BLaER1 treated with 17β-estradiol and CSF1 and Interleukin-3, amounts not matched to agents 10 nM and 100 nM (cell line): Measurements from ENCODE around the gene TBX18.

Experiments used
- H3K27ac ChIP-seq, 11 experiments: shearing (Covaris generic); formaldehyde crosslinking; 2 replicates each; pipeline ENCODE4 v1.8.1; 2022
- H3K27me3 ChIP-seq, 11 experiments: shearing (Covaris generic); formaldehyde crosslinking; 2 replicates each; pipeline ENCODE4 v1.8.1; 2022
- H3K36me3 ChIP-seq, 11 experiments: shearing (Covaris generic); formaldehyde crosslinking; 2 replicates each; pipeline ENCODE4 v1.8.1; 2022
- H3K4me1 ChIP-seq, 10 experiments: shearing (Covaris generic); formaldehyde crosslinking; 2 replicates each; pipeline ENCODE4 v1.8.1; 2022
- H3K4me2 ChIP-seq, 11 experiments: shearing (Covaris generic); formaldehyde crosslinking; 2 replicates each; pipeline ENCODE4 v1.8.1; 2022
- H3K4me3 ChIP-seq, 10 experiments: shearing (Covaris generic); formaldehyde crosslinking; 2 replicates each; pipeline ENCODE4 v1.8.1; 2022
- H3K9ac ChIP-seq, 11 experiments: shearing (Covaris generic); formaldehyde crosslinking; 2 replicates each; pipeline ENCODE4 v1.8.1; 2022
- H3K9me3 ChIP-seq, 11 experiments: shearing (Covaris generic); formaldehyde crosslinking; replicated peaks in 1 of 11; 2 replicates each; pipeline ENCODE4 v1.8.1; 2022
- H4K20me1 ChIP-seq, 11 experiments: shearing (Covaris generic); formaldehyde crosslinking; 2 replicates each; pipeline ENCODE4 v1.8.1; 2022
- Cebpa-rat ChIP-seq, 11 experiments: shearing (Covaris generic); IDR thresholded peaks; 2 replicates each; pipeline ENCODE4 v1.8.1; 2022

The TBX18 gene

DNA sequence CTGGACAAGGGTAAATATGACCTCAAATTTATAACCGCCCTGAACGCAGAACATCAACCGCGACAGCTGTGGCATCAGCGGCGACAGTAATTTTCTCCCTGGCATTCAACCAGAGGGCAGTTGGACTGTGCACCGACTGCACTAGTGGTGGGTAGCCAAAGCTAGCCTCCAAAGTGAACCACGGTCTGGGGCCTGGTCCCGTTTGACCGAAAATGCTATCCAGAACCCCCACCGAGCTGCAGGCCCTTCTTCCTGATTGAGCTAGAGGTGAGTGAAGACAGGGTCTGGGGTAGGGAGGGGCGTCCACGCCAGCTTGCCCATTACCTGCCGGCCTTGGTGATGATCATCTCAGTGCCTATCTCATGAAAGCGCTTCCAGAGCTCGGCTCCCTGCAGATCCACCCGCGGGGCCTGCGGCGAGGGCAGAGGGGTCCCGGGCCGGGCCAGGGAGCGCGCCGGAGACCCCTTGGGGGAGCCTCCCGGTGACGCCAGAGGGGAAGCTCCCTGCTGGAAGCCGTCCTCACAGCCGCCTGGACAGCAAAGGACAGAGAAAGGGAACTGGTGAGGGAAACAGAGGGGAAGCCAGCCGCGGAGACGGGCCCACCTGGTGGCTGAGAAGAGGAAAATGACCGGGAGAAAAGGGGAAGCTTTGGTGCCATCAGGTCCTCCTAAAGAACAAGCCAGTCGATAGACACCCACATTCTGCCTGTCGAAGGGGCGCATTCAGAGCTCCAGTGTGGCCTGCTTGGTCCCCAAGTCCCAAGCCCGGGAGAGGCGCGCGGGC lies 2.0 kb downstream of the TBX18 start:
- no peak overlapping the region for H3K9ac ChIP-seq
- TF ChIP-seq Cebpa-rat (IDR thresholded peaks at IDR 0.05) = no peak
- no peak overlapping the region for H3K4me3 ChIP-seq
- H3K36me3 ChIP-seq = no peaks in the 10 kb centered on the region
- H3K9me3 ChIP-seq = peaks cover 38 to 50% (median 47%) of the 10 kb centered on the region in 11 experiments
- no peaks in the 10 kb centered on the region for H3K4me1 ChIP-seq
- no peak overlapping the region for H3K27ac ChIP-seq
- H4K20me1 ChIP-seq = no peaks in the 10 kb centered on the region
- no peak overlapping the region for H3K4me2 ChIP-seq
- peaks cover 66 to 81% (median 75%) of the 10 kb centered on the region in 11 experiments for H3K27me3 ChIP-seq

DNA sequence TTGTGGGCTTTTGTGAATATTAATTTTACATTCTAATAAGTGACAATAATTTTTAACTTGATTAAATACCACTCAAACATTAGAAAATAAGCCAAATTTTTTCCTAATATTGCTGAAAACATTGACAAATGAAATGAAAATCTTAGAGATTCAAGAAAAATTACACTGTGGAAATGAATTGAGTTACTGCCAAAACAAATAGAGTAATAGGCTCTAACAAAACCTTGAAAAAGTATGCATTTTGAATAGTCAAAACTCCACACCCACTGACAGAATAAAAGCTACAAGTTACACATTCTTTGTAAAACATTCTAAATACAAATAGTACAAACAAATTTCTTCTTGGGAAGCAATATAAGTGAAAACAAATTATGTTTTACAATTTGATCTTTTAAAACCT lies 5.9 kb downstream of the TBX18 start:
- Histone ChIP-seq H3K4me2 (no peak overlapping the region), H3K27ac (no peak overlapping the region), H3K9ac (no peak overlapping the region), H3K4me3 (no peak overlapping the region), H3K4me1 (no peaks in the 10 kb centered on the region), H3K36me3 (no peaks in the 10 kb centered on the region), H4K20me1 (no peaks in the 10 kb centered on the region), H3K27me3 (peaks cover 27 to 42% (median 36%) of the 10 kb centered on the region in 11 experiments), H3K9me3 (peaks cover 7 to 13% (median 11%) of the 10 kb centered on the region in 11 experiments)
- no peak for TF ChIP-seq Cebpa-rat (IDR thresholded peaks at IDR 0.05)

DNA sequence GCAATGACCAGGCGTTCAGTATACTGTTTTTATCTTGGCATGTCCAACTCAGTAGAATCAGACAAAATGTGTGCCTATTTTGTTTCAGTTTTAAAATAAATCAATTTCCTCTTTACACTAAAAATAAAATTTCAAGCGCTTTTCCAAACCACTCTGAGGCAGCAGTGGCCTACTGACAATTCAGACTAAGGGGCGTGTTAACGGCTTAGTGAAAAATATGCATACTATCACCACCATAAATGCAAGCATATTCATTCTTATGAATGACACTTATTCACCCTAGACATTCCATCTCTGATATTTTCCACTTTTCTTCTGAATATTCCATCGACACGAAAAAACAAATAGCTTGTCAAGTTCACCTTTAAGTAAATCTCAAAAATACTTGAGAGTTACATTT lies 7.5 kb downstream of the TBX18 start:
- H3K9ac ChIP-seq = no peak overlapping the region
- H3K9me3 ChIP-seq = no peaks in the 10 kb centered on the region
- no peak for TF ChIP-seq Cebpa-rat (IDR thresholded peaks at IDR 0.05)
- no peaks in the 10 kb centered on the region for H4K20me1 ChIP-seq
- H3K27me3 ChIP-seq = peaks cover 11 to 26% (median 20%) of the 10 kb centered on the region in 11 experiments
- no peaks in the 10 kb centered on the region for H3K36me3 ChIP-seq
- no peak overlapping the region for H3K4me3 ChIP-seq
- no peak overlapping the region for H3K27ac ChIP-seq
- no peaks in the 10 kb centered on the region for H3K4me1 ChIP-seq
- no peak overlapping the region for H3K4me2 ChIP-seq

DNA sequence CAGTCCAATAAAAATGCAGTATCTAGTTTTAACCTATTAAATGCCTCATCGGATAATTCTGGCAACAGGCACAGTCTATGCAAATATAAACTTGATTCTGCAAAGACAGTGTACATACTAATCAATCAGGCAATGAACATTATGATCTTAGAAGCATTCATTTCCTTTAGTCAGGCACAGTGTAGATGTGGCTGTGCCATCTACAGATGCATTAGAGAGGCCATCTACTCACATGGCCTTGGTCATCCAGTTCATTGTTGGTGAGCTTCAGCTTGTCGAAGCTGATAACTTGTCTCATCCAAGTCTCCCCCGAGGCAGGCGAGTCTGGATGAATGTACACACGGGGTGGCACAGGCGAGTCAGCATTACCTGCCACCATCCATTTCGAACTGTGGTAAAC lies 7.9 kb downstream of the TBX18 start:
- H3K9me3 ChIP-seq = no peaks in the 10 kb centered on the region
- TF ChIP-seq Cebpa-rat (IDR thresholded peaks at IDR 0.05) = no peak
- no peaks in the 10 kb centered on the region for H4K20me1 ChIP-seq

DNA sequence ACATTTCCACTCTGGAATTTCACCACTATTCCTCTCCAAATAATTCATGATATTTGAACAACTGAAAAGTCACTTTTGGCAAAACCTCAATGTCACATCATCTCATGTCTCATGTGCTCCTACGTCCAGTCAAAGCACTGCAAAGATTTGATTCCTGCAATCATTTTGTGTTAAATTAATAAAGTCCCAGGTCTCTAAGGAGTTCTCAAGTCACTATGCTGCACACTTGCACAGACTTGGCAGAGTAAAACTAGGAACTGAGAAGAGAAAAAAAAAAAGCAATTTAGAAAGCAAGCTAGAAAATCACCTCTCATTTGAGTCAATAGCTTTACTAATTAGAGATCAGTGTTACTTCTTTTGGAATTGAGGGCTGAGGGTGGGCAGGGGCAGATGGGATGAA lies 11.2 kb downstream of the TBX18 start:
- TF ChIP-seq Cebpa-rat (IDR thresholded peaks at IDR 0.05) = no peak
- Histone ChIP-seq H4K20me1 (no peaks in the 10 kb centered on the region), H3K27ac (no peak overlapping the region), H3K4me2 (no peak overlapping the region), H3K9ac (no peak overlapping the region), H3K4me3 (no peak overlapping the region), H3K9me3 (no peaks in the 10 kb centered on the region), H3K4me1 (no peaks in the 10 kb centered on the region), H3K36me3 (no peaks in the 10 kb centered on the region), H3K27me3 (no peaks in the 10 kb centered on the region; a peak in 1 of 22 replicates)

More for the DNA sequence above, 7.9 kb downstream of the TBX18 start:
- Histone ChIP-seq H3K27me3 (peaks cover 7 to 22% (median 16%) of the 10 kb centered on the region in 11 experiments; a peak in 20 of 22 replicates), H3K36me3 (no peaks in the 10 kb centered on the region), H3K4me1 (no peaks in the 10 kb centered on the region), H3K4me2 (no peak overlapping the region), H3K9ac (no peak overlapping the region), H3K27ac (no peak overlapping the region), H3K4me3 (no peak overlapping the region)

DNA sequence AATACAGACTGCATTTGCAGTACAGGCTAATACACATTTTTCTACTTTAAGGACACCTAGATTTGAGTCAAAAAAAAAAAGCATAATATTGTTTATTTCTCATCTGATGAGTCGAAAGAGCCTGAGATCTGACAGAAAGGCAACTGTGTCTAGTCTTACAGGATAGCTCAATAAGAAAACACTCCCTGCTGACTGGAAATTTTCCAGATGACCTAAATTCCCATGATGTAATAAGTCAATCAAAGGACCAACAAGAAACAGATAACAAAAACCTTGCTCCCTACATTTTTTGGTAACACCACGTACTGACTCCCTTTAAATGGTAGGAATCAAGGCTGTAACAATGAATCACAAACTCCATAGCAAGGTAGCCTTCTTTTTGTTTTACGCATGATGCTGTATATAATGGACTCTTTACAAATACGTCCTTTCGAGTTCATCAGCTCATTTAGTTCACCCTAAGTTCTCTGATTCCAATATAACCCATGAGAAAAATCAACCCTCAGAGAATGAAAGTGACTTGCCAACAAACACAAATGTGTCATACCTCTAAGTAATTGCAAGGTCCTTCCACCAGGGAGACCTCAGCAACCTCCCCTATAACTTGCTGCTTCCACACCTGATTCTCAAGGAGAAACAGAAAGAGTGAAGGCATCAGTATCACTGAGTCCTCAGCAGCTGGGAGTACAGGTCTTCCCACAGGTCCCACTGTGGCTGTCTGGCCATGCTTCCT lies 12.1 kb downstream of the TBX18 start:
- Histone ChIP-seq H3K27me3 (no peaks in the 10 kb centered on the region), H4K20me1 (no peaks in the 10 kb centered on the region), H3K4me1 (no peaks in the 10 kb centered on the region), H3K36me3 (no peaks in the 10 kb centered on the region), H3K9me3 (no peaks in the 10 kb centered on the region), H3K27ac (no peak overlapping the region), H3K4me2 (no peak overlapping the region), H3K9ac (no peak overlapping the region), H3K4me3 (no peak overlapping the region)
- TF ChIP-seq Cebpa-rat (IDR thresholded peaks at IDR 0.05) = no peak

DNA sequence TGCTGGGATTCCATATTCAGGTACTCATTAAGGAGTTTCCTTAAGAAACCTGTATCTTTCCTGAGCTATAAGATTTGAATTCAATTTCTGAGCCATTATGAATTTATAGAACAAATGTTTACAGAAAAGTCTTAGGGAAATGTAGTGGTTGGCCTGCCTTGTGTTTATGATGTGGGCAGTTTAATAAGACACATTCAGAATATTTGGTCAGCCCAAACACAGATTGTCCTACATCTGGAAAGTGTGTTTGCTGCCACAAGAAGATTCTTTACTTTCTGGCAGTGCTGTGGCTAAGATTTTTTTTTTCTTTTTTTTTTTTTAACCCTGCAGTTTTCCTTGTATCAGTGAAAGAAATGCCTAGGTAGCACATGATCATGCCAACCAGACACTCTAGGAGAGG lies 15.2 kb downstream of the TBX18 start:
- no peak overlapping the region for H3K27ac ChIP-seq
- no peaks in the 10 kb centered on the region for H4K20me1 ChIP-seq
- no peak overlapping the region for H3K4me3 ChIP-seq
- no peaks in the 10 kb centered on the region for H3K36me3 ChIP-seq
- H3K27me3 ChIP-seq = no peaks in the 10 kb centered on the region
- H3K9ac ChIP-seq = no peak overlapping the region
- no peaks in the 10 kb centered on the region for H3K4me1 ChIP-seq
- TF ChIP-seq Cebpa-rat (IDR thresholded peaks at IDR 0.05) = no peak
- no peaks in the 10 kb centered on the region for H3K9me3 ChIP-seq
- no peak overlapping the region for H3K4me2 ChIP-seq

DNA sequence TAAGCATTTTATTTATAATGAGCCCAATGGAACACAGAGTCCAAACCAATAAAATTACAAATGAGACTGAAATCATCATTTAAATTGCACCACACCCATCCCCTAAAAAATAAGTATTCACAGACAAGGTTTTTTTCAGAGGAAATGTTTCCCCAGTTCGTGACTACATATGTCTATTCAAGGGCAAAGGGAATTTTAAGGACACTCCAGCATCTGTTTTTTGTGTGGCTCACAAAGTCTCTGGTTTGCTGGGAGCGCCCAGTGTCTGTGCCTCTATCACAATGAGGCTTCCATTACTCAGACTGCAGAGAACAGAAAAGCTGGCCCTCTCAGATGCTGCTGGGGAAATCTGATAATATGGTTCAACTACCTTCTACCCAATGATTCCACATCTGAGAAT lies 16.0 kb downstream of the TBX18 start:
- no peaks in the 10 kb centered on the region for H3K36me3 ChIP-seq
- no peak overlapping the region for H3K9ac ChIP-seq
- H3K4me1 ChIP-seq = no peaks in the 10 kb centered on the region
- no peak overlapping the region for H3K27ac ChIP-seq
- no peak overlapping the region for H3K4me3 ChIP-seq
- no peaks in the 10 kb centered on the region for H3K9me3 ChIP-seq
- H3K27me3 ChIP-seq = no peaks in the 10 kb centered on the region
- H4K20me1 ChIP-seq = no peaks in the 10 kb centered on the region
- TF ChIP-seq Cebpa-rat (IDR thresholded peaks at IDR 0.05) = no peak
- no peak overlapping the region for H3K4me2 ChIP-seq

DNA sequence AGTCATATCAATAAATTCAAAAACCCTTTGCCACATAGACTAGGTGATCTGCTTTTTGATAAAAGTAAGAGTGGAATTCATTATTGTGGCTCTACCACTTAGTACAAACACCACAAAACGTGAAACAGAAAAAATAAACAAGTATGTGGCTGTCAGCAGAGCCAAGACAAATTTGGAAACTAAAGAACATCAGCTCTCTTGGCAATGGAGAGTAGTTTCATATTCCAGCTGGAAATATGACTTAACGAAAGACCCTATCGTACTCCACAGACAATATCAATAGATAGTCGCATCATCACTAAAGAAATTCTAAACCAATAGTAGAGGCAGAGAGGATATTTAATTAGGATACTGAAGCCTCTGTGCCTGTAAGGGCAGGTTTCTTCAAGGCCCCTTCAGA lies 20.8 kb downstream of the TBX18 start:
- no peaks in the 10 kb centered on the region for H3K36me3 ChIP-seq

DNA sequence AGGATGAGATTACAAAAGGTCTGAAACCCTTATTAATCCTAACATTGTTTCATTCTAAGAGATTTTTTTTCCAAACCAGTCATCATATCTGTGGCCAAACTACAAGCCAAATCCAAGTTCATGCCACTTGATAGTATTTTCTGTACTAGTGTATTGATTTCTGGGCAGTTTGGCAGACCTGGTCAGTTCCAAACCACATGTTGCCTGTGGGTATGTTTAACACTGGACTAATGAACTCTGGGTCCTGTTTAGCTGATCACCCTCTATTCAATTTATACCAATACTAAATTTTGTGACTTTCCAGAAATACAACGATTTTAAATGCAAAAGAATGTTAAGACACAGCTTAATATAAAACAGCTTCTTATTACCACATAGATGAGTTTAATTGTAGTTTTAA lies 24.0 kb downstream of the TBX18 start:
- Histone ChIP-seq H3K36me3 (no peaks in the 10 kb centered on the region), H3K4me2 (no peak overlapping the region), H3K4me1 (no peaks in the 10 kb centered on the region), H3K9me3 (no peaks in the 10 kb centered on the region), H3K27ac (no peak overlapping the region), H4K20me1 (no peaks in the 10 kb centered on the region), H3K4me3 (no peak overlapping the region), H3K9ac (no peak overlapping the region), H3K27me3 (no peaks in the 10 kb centered on the region)
- no peak for TF ChIP-seq Cebpa-rat (IDR thresholded peaks at IDR 0.05)

More for the DNA sequence above, 20.8 kb downstream of the TBX18 start:
- no peak for TF ChIP-seq Cebpa-rat (IDR thresholded peaks at IDR 0.05)
- H3K9me3 ChIP-seq = no peaks in the 10 kb centered on the region
- no peak overlapping the region for H3K4me2 ChIP-seq
- H4K20me1 ChIP-seq = no peaks in the 10 kb centered on the region
- no peak overlapping the region for H3K9ac ChIP-seq
- H3K27me3 ChIP-seq = no peaks in the 10 kb centered on the region
- H3K27ac ChIP-seq = no peak overlapping the region
- no peak overlapping the region for H3K4me3 ChIP-seq
- H3K4me1 ChIP-seq = no peaks in the 10 kb centered on the region
